H1 (cell line): ENCODE measurements around the gene BTBD9. TPM values are rescaled to one million over a fixed set of nuclear protein-coding genes. Genes with fewer than 3 reads are reported as not detected.

ENCODE experiments used
- CTCF ChIA-PET: fragments of 300-600 bp; sonication (Branson Sonifier 250); formaldehyde crosslinking; loops from one replicate; lab custom pipeline; 2021; ENCODE audit not compliant: partially characterized antibody; lab: Charles Lee
- POLR2A ChIA-PET: fragments of 300-600 bp; sonication (Branson Sonifier 250); formaldehyde crosslinking; loops from one replicate; lab custom pipeline; 2021; ENCODE audit warnings: inconsistent platforms; ENCODE audit not compliant: partially characterized antibody; lab: Charles Lee
- DNase-seq, 2 experiments: peaks; one replicate each; pipeline versions ENCODE4 v3.0.0 to v3.0.0-alpha.2; 2010 to 2022; ENCODE audit warnings: low spot score in 2 of 2, low read depth in 1 of 2, mixed read lengths in 1 of 2
- FAIRE-seq: peaks from 2 replicates; lab custom pipeline; 2011; peaks lifted over from hg19 to GRCh38; lab: Jason Lieb, UNC
- H2AFZ ChIP-seq: 2 replicates; pipeline ENCODE4 v1.8.1; 2012; ENCODE audit warnings: low read length, inconsistent platforms
- H2AK5ac ChIP-seq: 2 replicates; pipeline ENCODE4 v1.6.1; 2013; ENCODE audit warnings: low read depth, low read length
- H2BK120ac ChIP-seq: replicated peaks from 2 replicates; pipeline ENCODE3; 2013; ENCODE audit warnings: low read depth, low read length, inconsistent platforms
- H2BK12ac ChIP-seq: 2 replicates; pipeline ENCODE4 v1.6.1; 2013; ENCODE audit warnings: low read depth, low read length
- H2BK15ac ChIP-seq: 2 replicates; pipeline ENCODE4 v1.6.1; 2013; ENCODE audit warnings: low read length
- H2BK20ac ChIP-seq: 2 replicates; pipeline ENCODE4 v1.6.1; 2013; ENCODE audit warnings: low read length
- H2BK5ac ChIP-seq: 2 replicates; pipeline ENCODE4 v1.6.1; 2013; ENCODE audit warnings: low read depth, low read length
- H3K14ac ChIP-seq: 2 replicates; pipeline ENCODE4 v1.6.1; 2013; ENCODE audit warnings: inconsistent platforms; ENCODE audit not compliant: insufficient read length
- H3K18ac ChIP-seq: 2 replicates; pipeline ENCODE4 v1.6.1; 2013; ENCODE audit warnings: low read length; ENCODE audit errors: extremely low read depth
- H3K23ac ChIP-seq: 2 replicates; pipeline ENCODE4 v1.6.1; 2013; ENCODE audit warnings: inconsistent platforms; ENCODE audit not compliant: insufficient read length
- H3K23me2 ChIP-seq: 2 replicates; pipeline ENCODE4 v1.6.1; 2013; ENCODE audit warnings: low read depth, low read length
- H3K27ac ChIP-seq: 2 replicates; pipeline ENCODE4 v1.6.1; 2011; ENCODE audit warnings: low read depth, low read length, inconsistent platforms
- H3K27me3 ChIP-seq, 4 experiments: replicated peaks in 1 of 4; 1 replicate in 1 of 4; 2 replicates in 3 of 4; pipeline versions ENCODE4 v1.6.1 to v1.8.1; 2011 to 2013; ENCODE audit warnings: low read length in 3 of 4, mild to moderate bottlenecking in 3 of 4, inconsistent platforms in 2 of 4, mixed read lengths in 2 of 4, moderate library complexity in 1 of 4; ENCODE audit not compliant: control insufficient read depth in 3 of 4, insufficient read depth in 3 of 4; ENCODE audit errors: extremely low read depth in 1 of 4
- H3K36me3 ChIP-seq, 4 experiments: 2 replicates each; pipeline versions ENCODE4 v1.6.1 to v1.8.1; 2011 to 2013; ENCODE audit warnings: mild to moderate bottlenecking in 4 of 4, low read length in 3 of 4, moderate library complexity in 2 of 4, control low read depth in 1 of 4, inconsistent platforms in 1 of 4; ENCODE audit not compliant: insufficient read depth in 4 of 4, control insufficient read depth in 2 of 4
- H3K4ac ChIP-seq: replicated peaks from 2 replicates; pipeline ENCODE3; 2013; ENCODE audit warnings: low read length, low read depth, mixed read lengths, inconsistent platforms; ENCODE audit not compliant: insufficient read length
- H3K4me1 ChIP-seq, 4 experiments: replicated peaks in 1 of 4; 1 replicate in 1 of 4; 2 replicates in 3 of 4; pipeline versions ENCODE4 v1.6.1 to v1.8.1; 2011 to 2013; ENCODE audit warnings: low read length in 3 of 4, inconsistent platforms in 2 of 4, mixed read lengths in 1 of 4; ENCODE audit not compliant: insufficient read depth in 4 of 4, control insufficient read depth in 3 of 4
- H3K4me2 ChIP-seq, 2 experiments: 2 replicates each; pipeline versions ENCODE4 v1.6.1 to v1.8.1; 2011 to 2013; ENCODE audit warnings: low read depth in 2 of 2, low read length in 2 of 2, control low read depth in 1 of 2, inconsistent platforms in 1 of 2, mild to moderate bottlenecking in 1 of 2; ENCODE audit not compliant: insufficient read depth in 1 of 2
- H3K4me3 ChIP-seq, 4 experiments: fragments of 200-600, 300-600 bp in 1 of 4; sonication (generic), shearing (Covaris generic), sonication (Bioruptor Twin) in 1 of 4; 2 replicates each; pipeline versions ENCODE4 v1.5.1 to v1.8.1; 2011 to 2016; ENCODE audit warnings: low read length in 4 of 4, low read depth in 3 of 4, control low read depth in 2 of 4, inconsistent platforms in 2 of 4, mild to moderate bottlenecking in 2 of 4, mixed read lengths in 1 of 4, moderate library complexity in 1 of 4; ENCODE audit not compliant: insufficient read depth in 2 of 4; ENCODE audit errors: extremely low read depth in 1 of 4
- H3K56ac ChIP-seq: replicated peaks from 2 replicates; pipeline ENCODE3; 2013; ENCODE audit warnings: low read depth, mild to moderate bottlenecking, mixed read lengths, low read length, inconsistent platforms; ENCODE audit not compliant: insufficient read length
- H3K79me1 ChIP-seq: 2 replicates; pipeline ENCODE4 v1.6.1; 2013; ENCODE audit warnings: low read depth, low read length, control low read depth
- H3K79me2 ChIP-seq, 2 experiments: 2 replicates each; pipeline versions ENCODE4 v1.6.1 to v1.8.1; 2012 to 2013; ENCODE audit warnings: low read length in 2 of 2, mild to moderate bottlenecking in 2 of 2, inconsistent platforms in 1 of 2; ENCODE audit not compliant: insufficient read depth in 2 of 2, control insufficient read depth in 1 of 2
- H3K9ac ChIP-seq, 4 experiments: replicated peaks in 1 of 4; 1 replicate in 1 of 4; 2 replicates in 3 of 4; pipeline versions ENCODE4 v1.6.1 to v1.8.1; 2011 to 2013; ENCODE audit warnings: low read depth in 3 of 4, low read length in 3 of 4, control low read depth in 2 of 4, mild to moderate bottlenecking in 2 of 4, moderate library complexity in 2 of 4, inconsistent platforms in 1 of 4; ENCODE audit errors: extremely low read depth in 1 of 4
- H3K9me3 ChIP-seq, 2 experiments: 2 replicates each; pipeline versions ENCODE4 v1.6.1 to v1.8.1; 2012 to 2013; ENCODE audit warnings: mild to moderate bottlenecking in 2 of 2, moderate library complexity in 2 of 2, control low read depth in 1 of 2, inconsistent platforms in 1 of 2, low read depth in 1 of 2, low read length in 1 of 2, mixed read lengths in 1 of 2; ENCODE audit not compliant: insufficient read depth in 2 of 2
- H4K20me1 ChIP-seq, 2 experiments: replicated peaks in 1 of 2; 2 replicates each; pipeline versions ENCODE3 to v1.8.1; 2011 to 2013; ENCODE audit warnings: inconsistent platforms in 2 of 2, low read length in 2 of 2, mild to moderate bottlenecking in 1 of 2; ENCODE audit not compliant: insufficient read depth in 2 of 2, control insufficient read depth in 1 of 2
- H4K5ac ChIP-seq: 2 replicates; pipeline ENCODE4 v1.6.1; 2013; ENCODE audit warnings: low read length, low read depth, mixed read lengths, inconsistent platforms; ENCODE audit not compliant: insufficient read length
- H4K8ac ChIP-seq: 2 replicates; pipeline ENCODE4 v1.8.0; 2013; ENCODE audit warnings: mild to moderate bottlenecking, moderate library complexity, low read length, inconsistent platforms; ENCODE audit not compliant: insufficient read depth; ENCODE audit errors: extremely low read depth
- H4K91ac ChIP-seq: replicated peaks from 2 replicates; pipeline ENCODE3; 2013; ENCODE audit warnings: low read length, mixed read lengths, inconsistent platforms; ENCODE audit not compliant: insufficient read length
- POLR2A ChIP-seq, 2 experiments: IDR thresholded peaks; 1 replicate in 1 of 2; 2 replicates in 1 of 2; pipeline ENCODE4 v1.6.1; 2011; ENCODE audit warnings: low read depth in 2 of 2, low read length in 2 of 2, mild to moderate bottlenecking in 2 of 2; ENCODE audit errors: control extremely low read depth in 1 of 2
- SIRT6 ChIP-seq: IDR thresholded peaks from one replicate; pipeline ENCODE4 v1.7.1; 2012; ENCODE audit warnings: low read length, inconsistent platforms
- SP4 ChIP-seq: IDR thresholded peaks from 2 replicates; pipeline ENCODE4 v1.6.1; 2012; ENCODE audit warnings: low read length, inconsistent platforms
- TCF12 ChIP-seq: IDR thresholded peaks from 2 replicates; pipeline ENCODE4 v1.6.1; 2011; ENCODE audit warnings: low read depth, mild to moderate bottlenecking, low read length
- WGBS, 2 experiments: shearing (Covaris generic) in 1 of 2; methylation state at CpG; one replicate each; pipeline versions ENCODE4 v1.1.6 to v1.1.7; 2013 to 2015; ENCODE audit warnings: low lambda C conversion rate in 2 of 2, mixed read lengths in 2 of 2, inconsistent platforms in 1 of 2, low coverage in 1 of 2, missing lambda C conversion rate in 1 of 2; ENCODE audit not compliant: insufficient replicate concordance in 2 of 2, insufficient coverage in 1 of 2, insufficient read length in 1 of 2; ENCODE audit errors: extremely low coverage in 1 of 2, missing lambda C conversion rate in 1 of 2; 5-methylcytosine and 5-hydroxymethylcytosine counted together
- polyA plus RNA-seq, 7 experiments: library from polyadenylated mRNA; depleted of rRNA in 3 of 7; stranded (reverse) in 5 of 7; unstranded in 2 of 7; fragments of >200 nt in 5 of 7; fragments of 200-250 nt in 2 of 7; gene quantifications; 1 replicate in 5 of 7; 2 replicates in 1 of 7; 4 replicates in 1 of 7; pipeline versions ENCODE4 v1.2.1 to v1.2.3, GENCODE V29; 2011 to 2013; ENCODE audit warnings: missing spikeins in 2 of 7, mixed read lengths in 2 of 7
- total RNA-seq: library from RNA; stranded (reverse); fragmentation: NEBNext Ultra II Directional; extraction: Animal tissue kit (Norgen Biotek cat#: 25700); gene quantifications from 2 replicates; pipeline ENCODE4 v1.2.1, GENCODE V29; 2021
- TF ChIP-seq, protein P1 (sequence below): IDR thresholded peaks from 2 replicates; pipeline ENCODE4 v1.6.1; 2011; ENCODE audit warnings: low read depth, mild to moderate bottlenecking, low read length; ENCODE audit not compliant: insufficient read depth

The BTBD9 gene
- total and polyA plus RNA-seq, 2 of the 8 experiments (the other 6 are each of a cell fraction or from before 2014, with no cell fraction given): 0.92 to 4.1 TPM

- no peak overlapping the region for H2AFZ ChIP-seq
- no peak overlapping the region for H2BK120ac ChIP-seq
- H3K4me1 ChIP-seq: no peaks in the 10 kb centered on the region
- H3K23me2 ChIP-seq: no peaks in the 10 kb centered on the region
- no peaks in the 10 kb centered on the region for H3K27me3 ChIP-seq
- H3K36me3 ChIP-seq: no peaks in the 10 kb centered on the region
- FAIRE-seq (no peak), DNase-seq (no peak)
- H3K79me1 ChIP-seq: no peaks in the 10 kb centered on the region
- no peak overlapping the region for H3K4me2 ChIP-seq
- H3K4me3 ChIP-seq: no peak overlapping the region
- H3K9ac ChIP-seq: no peak overlapping the region
- no peak overlapping the region for H3K18ac ChIP-seq
- H2AK5ac ChIP-seq: no peak overlapping the region
- H4K8ac ChIP-seq: no peak overlapping the region
- no peak overlapping the region for H2BK5ac ChIP-seq
- H4K91ac ChIP-seq: no peak overlapping the region
- ChIA-PET POLR2A (no interaction called here), CTCF (interaction anchor here (0.9 to 1.2 kb wide), 3 partner anchors 9 to 83 kb away, joined by 3 read pairs; no protein-coding TSS in a partner anchor)
- TF ChIP-seq SIRT6 (no peak), TCF12 (no peak), POLR2A (IDR thresholded peaks at IDR 0.05; ENCODE audit: control extremely low read depth in 1 of 2, low read depth in 2 of 2, low read length in 2 of 2) (no peak), SP4 (no peak)
- TF ChIP-seq, protein P1, sequence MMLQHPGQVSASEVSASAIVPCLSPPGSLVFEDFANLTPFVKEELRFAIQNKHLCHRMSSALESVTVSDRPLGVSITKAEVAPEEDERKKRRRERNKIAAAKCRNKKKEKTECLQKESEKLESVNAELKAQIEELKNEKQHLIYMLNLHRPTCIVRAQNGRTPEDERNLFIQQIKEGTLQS: no peak
- H2BK15ac ChIP-seq: no peak overlapping the region
- H4K20me1 ChIP-seq: no peaks in the 10 kb centered on the region
- H3K4ac ChIP-seq: no peak overlapping the region
- H3K79me2 ChIP-seq: no peaks in the 10 kb centered on the region
- no peak overlapping the region for H3K14ac ChIP-seq
- H3K27ac ChIP-seq: no peak overlapping the region
- 81% methylated on average over 2 of the region's 2 CpGs; no CpG with 5 or more reads in 1 of the 2 experiments for WGBS, 2 experiments
- H3K56ac ChIP-seq: no peak overlapping the region
- no peak overlapping the region for H2BK20ac ChIP-seq
- H3K9me3 ChIP-seq: no peaks in the 10 kb centered on the region
- H2BK12ac ChIP-seq: no peak overlapping the region
- H3K23ac ChIP-seq: no peak overlapping the region
- no peak overlapping the region for H4K5ac ChIP-seq
These were observed 62.2 kb downstream of the BTBD9 start for GRCh38 chr6:38577492-38577891.
